CD4-positive, alpha-beta T cell treated with Interleukin-15 for 4 hours (primary cell): ENCODE data around the gene CRTC3.
"Not testable (repeated sequence)": the region's sequence is repeated elsewhere in the genome, so short reads cannot be mapped to it uniquely, and the experiment has no call there.

Source experiments
- DNase-seq: peaks from one replicate; pipeline ENCODE4 v3.0.0-alpha.2; 2020; ENCODE audit warnings: low spot score

CRTC3 gene

GRCh38 chr15:90520365-90520764, 9.4 kb upstream of the CRTC3 start:
- no peak for DNase-seq

GRCh38 chr15:90523373-90523772, 6.3 kb upstream of the CRTC3 start:
- no peak for DNase-seq

- DNase-seq: not testable (repeated sequence)
Observed at GRCh38 chr15:90524018-90524803, 5.5 kb upstream of the CRTC3 start.

- no peak for DNase-seq
Observed at GRCh38 chr15:90529011-90529370, 732 bp upstream of the CRTC3 start.

GRCh38 chr15:90530250-90531051, 728 bp downstream of the CRTC3 start:
- peak; percentile 30 for DNase-seq

- DNase-seq: no peak
Observed at GRCh38 chr15:90531147-90531546, 1.4 kb downstream of the CRTC3 start.

- no peak for DNase-seq
Observed at GRCh38 chr15:90535254-90535653, 5.5 kb downstream of the CRTC3 start.

- peak; percentile 44 for DNase-seq
Observed at GRCh38 chr15:90539789-90540188, 10.1 kb downstream of the CRTC3 start.

- DNase-seq: no peak
Observed at GRCh38 chr15:90540768-90541167, 11.0 kb downstream of the CRTC3 start.

GRCh38 chr15:90545095-90545494, 15.4 kb downstream of the CRTC3 start:
- no peak for DNase-seq

- DNase-seq: no peak
Observed at GRCh38 chr15:90547540-90547939, 17.8 kb downstream of the CRTC3 start.

- DNase-seq: no peak
Observed at GRCh38 chr15:90550919-90551318, 21.2 kb downstream of the CRTC3 start.

- no peak for DNase-seq
Observed at GRCh38 chr15:90552162-90552928, 22.6 kb downstream of the CRTC3 start.

- no peak for DNase-seq
Observed at GRCh38 chr15:90552929-90553211, 23.1 kb downstream of the CRTC3 start.

GRCh38 chr15:90553248-90553745, 23.6 kb downstream of the CRTC3 start:
- DNase-seq: no peak

- no peak for DNase-seq
Observed at GRCh38 chr15:90557186-90558084, 27.7 kb downstream of the CRTC3 start.

- DNase-seq: no peak
Observed at GRCh38 chr15:90558171-90558573, 28.4 kb downstream of the CRTC3 start.

GRCh38 chr15:90559119-90559518, 29.4 kb downstream of the CRTC3 start:
- DNase-seq: no peak

GRCh38 chr15:90560229-90560776, 30.6 kb downstream of the CRTC3 start:
- no peak for DNase-seq

GRCh38 chr15:90561344-90562244, 31.9 kb downstream of the CRTC3 start:
- DNase-seq: peak; percentile 59
